Suprapubic skin (tissue), 4 donors: ENCODE data around the gene ARHGAP35.

ENCODE experiments used
- POLR2A ChIP-seq, 2 donors: fragments of 450-650 bp; IDR thresholded peaks; one replicate each; pipeline ENCODE4 v1.6.1; 2017; ENCODE audit warnings: antibody characterized with exemption in 2 of 2, mild to moderate bottlenecking in 2 of 2, moderate library complexity in 2 of 2
- POLR2AphosphoS5 ChIP-seq, 3 donors: sonication (generic); formaldehyde crosslinking; IDR thresholded peaks; one replicate each; pipeline ENCODE4 v1.6.1; 2017; ENCODE audit warnings: antibody characterized with exemption in 3 of 3

DNA sequence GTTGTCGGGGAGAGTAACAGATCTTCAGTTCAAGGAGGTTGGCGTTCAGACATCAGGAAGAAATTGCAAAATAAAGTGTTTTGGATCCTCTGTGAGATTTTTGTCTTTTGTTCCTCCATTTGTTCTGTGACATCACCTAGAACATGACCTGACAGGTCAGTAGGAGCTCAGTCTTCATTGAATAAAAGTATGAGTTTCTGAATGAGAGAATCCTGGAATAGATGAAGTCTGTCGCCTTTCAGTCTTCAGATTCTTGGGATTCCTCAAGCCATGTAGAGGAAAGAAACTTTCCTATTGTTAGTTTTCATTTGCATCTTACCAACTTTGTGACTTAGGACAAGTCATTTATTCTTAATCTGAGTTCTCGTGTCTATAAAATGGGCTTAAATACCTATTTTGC lies 14.4 kb downstream of the ARHGAP35 start:
- TF ChIP-seq POLR2A (IDR thresholded peaks at IDR 0.05) (no peak), POLR2AphosphoS5 (IDR thresholded peaks at IDR 0.05) (no peak)
